WI38 (cell line): ENCODE measurements around the gene SNRPD1.
"Not testable (repeated sequence)": the region's sequence is repeated elsewhere in the genome, so short reads cannot be mapped to it uniquely, and the experiment has no call there.

Experiments used
- H3K4me3 ChIP-seq: 2 replicates; pipeline ENCODE4 v1.5.1; 2011; ENCODE audit warnings: low read depth, mild to moderate bottlenecking, control low read depth, low read length
- TF ChIP-seq, protein P1 (sequence below): IDR thresholded peaks from 2 replicates; pipeline ENCODE4 v1.5.1; 2012; ENCODE audit warnings: low read depth, mild to moderate bottlenecking, control low read depth, low read length

The SNRPD1 gene

DNA sequence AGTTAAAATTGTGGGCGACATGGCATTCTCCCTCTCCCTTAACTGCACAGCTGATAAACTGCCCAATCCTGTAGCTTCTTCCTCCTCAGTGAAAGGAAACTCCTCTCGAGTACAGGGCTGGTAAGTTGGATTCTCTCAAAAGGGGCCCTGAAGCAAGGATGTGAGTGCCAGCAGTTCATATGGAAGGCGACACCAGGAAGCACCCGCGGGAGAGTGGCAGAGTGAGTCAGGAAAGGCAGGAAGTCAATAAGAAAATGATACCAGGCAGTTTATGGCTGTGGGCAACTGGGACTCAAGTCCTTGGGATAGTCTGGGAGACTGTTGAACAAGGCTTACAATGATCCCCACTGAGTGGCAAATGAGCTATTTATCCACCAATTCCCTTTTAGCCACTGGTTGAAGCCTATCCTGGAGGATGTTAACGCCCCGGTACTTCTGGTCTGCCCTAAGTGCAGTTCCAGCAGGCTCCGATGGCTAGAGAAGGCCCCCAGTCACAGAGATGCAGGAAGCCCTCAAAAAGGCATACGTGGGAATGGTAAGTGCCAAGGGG is 57.7 kb downstream of the SNRPD1 start:
- TF ChIP-seq, protein P1, sequence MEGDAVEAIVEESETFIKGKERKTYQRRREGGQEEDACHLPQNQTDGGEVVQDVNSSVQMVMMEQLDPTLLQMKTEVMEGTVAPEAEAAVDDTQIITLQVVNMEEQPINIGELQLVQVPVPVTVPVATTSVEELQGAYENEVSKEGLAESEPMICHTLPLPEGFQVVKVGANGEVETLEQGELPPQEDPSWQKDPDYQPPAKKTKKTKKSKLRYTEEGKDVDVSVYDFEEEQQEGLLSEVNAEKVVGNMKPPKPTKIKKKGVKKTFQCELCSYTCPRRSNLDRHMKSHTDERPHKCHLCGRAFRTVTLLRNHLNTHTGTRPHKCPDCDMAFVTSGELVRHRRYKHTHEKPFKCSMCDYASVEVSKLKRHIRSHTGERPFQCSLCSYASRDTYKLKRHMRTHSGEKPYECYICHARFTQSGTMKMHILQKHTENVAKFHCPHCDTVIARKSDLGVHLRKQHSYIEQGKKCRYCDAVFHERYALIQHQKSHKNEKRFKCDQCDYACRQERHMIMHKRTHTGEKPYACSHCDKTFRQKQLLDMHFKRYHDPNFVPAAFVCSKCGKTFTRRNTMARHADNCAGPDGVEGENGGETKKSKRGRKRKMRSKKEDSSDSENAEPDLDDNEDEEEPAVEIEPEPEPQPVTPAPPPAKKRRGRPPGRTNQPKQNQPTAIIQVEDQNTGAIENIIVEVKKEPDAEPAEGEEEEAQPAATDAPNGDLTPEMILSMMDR = no peak

GRCh38 chr18:21672521-21673267 is 60.6 kb downstream of the SNRPD1 start:
- TF ChIP-seq, protein P1 = no peak

More for the DNA sequence above, 57.7 kb downstream of the SNRPD1 start:
- H3K4me3 ChIP-seq = no peak overlapping the region

DNA sequence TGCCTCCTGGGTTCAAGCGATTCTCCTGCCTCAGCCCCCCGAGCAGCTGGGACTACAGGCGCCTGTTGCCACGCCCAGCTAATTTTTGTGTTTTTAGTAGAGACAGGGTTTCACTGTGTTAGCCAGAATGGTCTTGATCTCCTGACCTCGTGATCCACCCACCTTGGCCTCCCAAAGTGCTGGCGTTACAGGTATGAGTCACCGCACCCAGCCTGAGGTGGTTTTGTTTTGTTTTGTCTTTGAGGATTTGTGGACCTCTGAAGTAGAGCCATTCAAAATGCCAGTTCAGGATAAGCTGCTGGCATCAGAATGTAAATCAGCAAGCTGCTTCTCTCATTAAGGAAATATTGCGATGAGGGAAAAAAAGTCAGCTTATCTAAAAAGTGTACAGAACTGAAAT is 63.2 kb downstream of the SNRPD1 start:
- not testable (repeated sequence) for H3K4me3 ChIP-seq

More at GRCh38 chr18:21672521-21673267, 60.6 kb downstream of the SNRPD1 start:
- H3K4me3 ChIP-seq = no peak overlapping the region

DNA sequence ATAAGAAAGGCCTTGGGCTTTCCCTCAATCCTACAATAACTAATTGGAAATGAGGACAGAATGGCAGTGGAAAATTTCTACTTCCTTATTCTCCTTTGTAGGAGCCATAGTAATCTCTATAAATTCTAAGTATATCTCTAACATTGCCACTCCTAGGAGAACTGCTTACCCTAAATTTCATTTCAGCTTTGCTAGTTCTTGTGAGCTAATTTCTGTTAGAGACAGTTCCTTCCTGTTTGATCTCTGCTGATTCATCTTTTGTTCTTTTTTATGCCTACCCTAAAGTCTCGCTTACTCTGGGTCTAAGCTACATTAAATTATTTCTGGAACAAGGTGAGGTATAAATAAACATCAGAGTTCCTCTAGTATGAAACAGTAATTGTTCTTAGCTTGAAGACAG is 66.7 kb downstream of the SNRPD1 start:
- TF ChIP-seq, protein P1 = no peak
- H3K4me3 ChIP-seq = no peak overlapping the region

- TF ChIP-seq, protein P1 = no peak
Measured at GRCh38 chr18:21680161-21680560, 68.0 kb downstream of the SNRPD1 start.

GRCh38 chr18:21682371-21683051 is 70.4 kb downstream of the SNRPD1 start:
- TF ChIP-seq, protein P1 = no peak
- H3K4me3 ChIP-seq = peak overlapping the region; percentile 46

More at GRCh38 chr18:21680161-21680560, 68.0 kb downstream of the SNRPD1 start:
- no peak overlapping the region for H3K4me3 ChIP-seq
